ENCODE data around the gene ITGB1.
A peak's percentile ranks its signal among the peaks of the same experiment; 100 is the strongest.
"Not testable (repeated sequence)": the region's sequence is repeated elsewhere in the genome, so short reads cannot be mapped to it uniquely, and the experiment has no call there.

Gene ITGB1

DNA sequence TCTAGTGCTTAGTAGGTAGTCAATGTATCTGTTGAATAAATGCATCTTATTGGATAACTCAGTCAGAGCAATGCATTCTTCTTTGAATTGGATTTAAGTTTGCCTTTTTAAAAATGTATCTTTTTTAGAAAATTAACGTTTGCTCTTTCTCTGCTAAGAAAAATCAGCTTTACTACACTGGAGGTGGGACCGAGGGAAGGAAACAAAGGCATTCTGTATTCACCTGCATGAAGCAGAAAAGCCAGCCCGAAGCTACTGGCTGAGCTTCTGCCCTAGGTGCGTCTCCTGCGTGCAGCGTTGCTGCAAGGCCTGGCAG lies 22.2 kb upstream of the ITGB1 start:
- DNase-seq: no peak

DNA sequence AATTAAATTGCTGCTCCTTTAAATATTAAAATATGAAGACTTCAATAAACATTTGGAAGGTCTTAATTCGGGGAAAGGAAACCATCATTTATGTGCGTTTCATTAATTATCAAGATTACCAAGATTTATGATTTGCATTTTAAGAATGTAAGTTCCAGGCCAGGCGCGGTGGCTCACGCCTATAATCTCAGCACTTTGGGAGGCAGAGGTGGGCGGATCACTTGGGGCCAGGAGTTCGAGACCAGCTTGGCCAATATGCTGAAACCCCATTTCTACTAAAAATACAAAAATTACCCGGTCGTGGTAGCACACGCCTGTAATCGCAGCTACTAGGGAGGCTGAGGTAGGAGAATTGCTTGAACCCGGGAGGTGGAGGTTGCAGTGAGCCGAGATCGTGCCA lies 21.7 kb upstream of the ITGB1 start:
- DNase-seq: not testable (repeated sequence)

DNA sequence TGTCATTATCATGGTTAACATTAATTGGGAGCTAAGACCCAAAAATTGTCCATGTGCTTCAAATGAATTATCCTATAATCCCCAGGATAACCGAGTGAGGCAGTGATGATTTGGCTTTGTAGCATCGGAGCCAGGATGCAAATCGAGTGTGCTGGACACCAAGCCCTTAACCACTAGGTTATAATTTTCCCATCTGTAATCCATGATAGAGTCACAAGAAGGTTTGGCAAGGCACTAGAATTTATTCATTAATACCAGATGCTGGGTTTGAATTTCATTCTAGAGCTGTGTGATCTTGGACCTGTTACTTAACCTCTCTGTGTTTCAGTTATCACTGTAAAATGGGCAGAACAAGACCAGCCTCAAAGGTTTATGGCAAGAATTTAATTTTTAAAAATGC lies 21.0 kb upstream of the ITGB1 start:
- no peak for DNase-seq

DNA sequence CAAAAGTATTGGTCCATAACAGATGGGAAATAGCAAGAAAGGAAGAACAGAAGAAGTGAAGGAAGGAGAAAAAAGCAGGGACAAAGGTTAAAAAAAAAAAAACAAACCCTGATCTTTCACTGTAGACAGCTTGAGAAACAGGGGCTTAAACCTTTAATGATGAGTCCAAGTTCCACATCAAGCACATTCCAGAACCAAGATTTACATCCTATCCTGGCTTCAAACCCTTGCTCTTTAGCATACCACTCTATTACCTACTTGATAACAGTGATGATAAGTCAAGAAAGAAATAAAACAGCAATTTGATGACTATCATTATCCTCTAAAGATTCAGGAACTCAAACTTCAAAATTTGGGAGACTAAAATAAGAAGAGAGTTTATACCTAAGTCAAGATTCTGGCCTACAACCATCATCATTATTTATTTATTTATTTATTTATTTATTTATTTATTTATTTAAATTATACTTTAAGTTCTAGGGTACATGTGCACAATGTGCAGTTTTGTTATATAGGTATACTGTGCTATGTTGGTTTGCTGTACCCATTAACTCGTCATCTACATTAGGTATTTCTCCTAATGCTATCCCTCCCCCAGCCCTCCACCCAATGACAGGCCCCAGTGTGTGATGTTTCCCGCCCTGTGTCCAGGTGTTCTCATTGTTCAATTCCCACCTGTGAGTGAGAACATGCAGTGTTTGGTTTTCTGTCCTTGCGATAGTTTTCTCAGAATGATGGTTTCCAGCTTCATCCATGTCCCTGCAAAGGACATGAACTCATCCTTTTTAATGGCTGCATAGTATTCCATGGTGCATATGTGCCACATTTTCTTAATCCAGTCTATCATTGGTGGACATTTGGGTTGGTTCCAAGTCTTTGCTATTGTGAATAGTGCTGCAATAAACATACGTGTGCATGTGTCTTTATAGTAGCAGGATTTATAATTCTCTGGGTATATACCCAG lies 20.1 kb upstream of the ITGB1 start:
- DNase-seq: not testable (repeated sequence)

DNA sequence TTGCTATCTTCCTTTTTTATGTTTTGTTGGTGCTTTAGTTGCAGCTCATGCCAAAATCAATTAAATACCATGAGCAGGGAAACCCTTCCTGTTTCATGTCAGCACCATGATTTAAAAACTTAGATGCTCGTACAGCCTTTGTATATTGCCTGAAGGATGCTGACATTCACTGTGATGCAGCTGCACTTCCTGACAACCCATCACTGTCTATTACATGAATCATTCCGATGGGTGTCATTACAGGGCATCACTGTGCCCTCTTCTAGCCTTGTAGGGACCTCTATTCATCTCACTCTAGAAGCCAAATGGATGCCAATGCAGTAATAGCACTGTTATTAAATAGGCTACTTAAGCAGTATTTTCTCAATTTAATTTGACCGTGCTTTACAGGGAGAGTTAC lies 18.3 kb upstream of the ITGB1 start:
- no peak for DNase-seq

DNA sequence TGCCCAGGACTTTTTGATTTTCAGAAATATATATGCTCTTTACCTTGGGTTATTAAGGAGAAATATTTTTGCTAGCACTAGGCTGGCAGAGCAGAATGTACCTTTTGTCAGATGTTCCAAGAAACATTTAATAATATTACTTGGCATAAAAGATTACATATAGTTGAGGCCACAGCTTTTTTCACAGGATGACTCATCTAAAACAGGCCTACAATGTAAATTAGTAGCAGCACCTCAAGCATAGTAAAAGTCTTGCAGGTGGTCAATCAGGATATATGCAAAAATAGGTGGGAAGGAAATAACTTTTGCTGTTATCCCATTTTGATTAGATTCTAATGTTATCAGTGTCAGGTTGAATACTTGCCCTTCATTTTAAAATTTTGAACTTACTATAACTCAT lies 14.9 kb upstream of the ITGB1 start:
- DNase-seq: no peak

DNA sequence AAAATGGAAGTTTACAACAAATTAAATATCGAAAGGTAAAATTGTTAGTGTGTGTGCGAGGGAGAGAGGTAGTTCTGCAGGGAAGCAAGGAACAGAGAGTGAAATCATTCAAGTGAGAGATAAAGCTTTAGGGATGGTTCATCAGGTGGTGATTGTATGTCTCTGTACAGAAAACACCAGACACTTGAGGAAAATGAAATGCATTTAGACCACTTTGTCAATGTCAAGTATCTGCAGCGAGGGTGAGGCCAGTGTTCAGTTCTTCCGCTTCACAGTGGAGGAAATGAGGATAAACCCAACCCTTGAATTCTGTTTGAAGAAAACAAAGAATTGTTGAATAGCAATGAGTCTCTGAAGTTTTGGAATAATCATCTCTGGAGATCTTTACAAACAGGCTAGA lies 14.4 kb upstream of the ITGB1 start:
- no peak for DNase-seq

DNA sequence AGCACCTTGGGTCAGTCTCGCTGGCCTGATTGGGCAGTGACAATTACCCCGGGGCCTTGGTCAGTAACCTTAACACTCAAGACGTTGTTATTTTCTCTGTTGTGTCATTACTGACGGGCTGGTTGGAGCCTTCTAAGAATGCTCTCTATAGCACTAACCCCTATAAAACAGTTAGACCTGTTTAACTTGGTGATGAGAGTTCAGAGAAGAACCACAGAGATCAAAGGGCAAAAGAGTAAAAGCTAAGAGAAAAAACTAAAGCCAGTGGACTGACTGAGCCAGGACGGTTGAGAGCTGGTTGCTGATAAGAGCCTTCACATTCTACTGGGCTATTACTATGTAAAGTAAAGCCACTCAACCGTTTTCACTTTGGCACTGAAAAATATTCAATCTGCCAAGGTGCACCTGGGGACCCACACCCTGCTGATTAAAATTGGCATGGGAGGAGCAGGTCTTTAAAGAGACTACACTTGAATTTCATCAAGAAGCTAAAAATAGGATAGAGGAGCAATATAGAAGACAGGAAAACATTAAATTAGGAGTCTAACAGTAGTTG lies 13.6 kb upstream of the ITGB1 start:
- no peak for DNase-seq

DNA sequence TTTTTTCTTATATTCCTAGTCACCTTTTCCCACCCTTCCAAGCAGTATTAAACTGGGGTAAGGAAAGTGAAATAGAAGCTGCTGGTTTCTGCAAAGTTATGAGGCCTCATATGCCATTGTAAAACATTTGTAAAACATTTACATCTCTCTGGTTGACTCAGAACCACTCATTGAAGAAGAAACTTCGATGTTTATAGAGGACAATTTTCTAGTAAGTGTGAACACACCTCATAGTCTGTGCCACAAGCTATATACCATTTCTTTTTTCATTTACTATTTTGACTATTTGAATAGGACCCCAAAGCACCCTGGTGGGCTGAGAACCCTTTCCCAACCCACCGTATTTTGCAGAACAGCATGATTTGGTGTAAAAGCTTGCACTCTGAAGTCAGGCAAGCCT lies 12.9 kb upstream of the ITGB1 start:
- DNase-seq: no peak

DNA sequence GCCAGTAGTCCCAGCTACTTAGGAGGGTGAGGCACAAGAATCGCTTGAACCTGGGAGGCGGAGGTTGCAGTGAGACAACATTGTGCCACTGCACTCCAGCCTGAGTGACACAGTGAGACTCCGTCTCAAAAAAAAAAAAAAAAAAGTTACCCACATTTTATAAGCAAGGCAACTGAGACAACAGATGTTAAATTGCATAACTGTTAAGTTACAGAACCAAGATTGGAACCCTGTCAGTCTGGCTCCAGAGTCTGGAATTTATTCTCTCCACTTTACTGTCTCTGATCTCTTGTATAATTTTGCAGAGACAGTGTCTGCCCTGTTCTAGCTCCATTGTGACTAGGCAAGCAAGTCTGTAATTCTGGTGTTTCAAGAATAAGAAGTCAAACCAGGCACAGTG lies 6.2 kb upstream of the ITGB1 start:
- DNase-seq: no peak

DNA sequence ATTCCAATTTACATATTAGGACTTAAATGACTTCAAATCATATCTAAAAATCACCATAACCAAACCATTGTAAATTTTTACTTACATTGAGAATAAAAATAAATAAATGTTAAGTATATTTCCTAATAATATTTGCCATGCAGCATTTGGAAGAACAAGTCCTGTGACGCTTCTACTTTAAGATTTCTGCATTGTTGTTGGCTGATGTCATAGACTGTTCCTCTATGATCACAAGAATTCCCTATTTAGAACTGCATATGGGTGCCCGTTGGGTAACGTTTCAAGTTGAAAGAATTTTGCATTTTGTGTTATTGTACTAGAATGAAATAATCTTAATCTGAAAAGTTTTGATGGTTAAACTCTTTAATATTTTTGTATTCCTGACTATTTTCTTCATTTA lies 5.1 kb upstream of the ITGB1 start:
- no peak for DNase-seq

DNA sequence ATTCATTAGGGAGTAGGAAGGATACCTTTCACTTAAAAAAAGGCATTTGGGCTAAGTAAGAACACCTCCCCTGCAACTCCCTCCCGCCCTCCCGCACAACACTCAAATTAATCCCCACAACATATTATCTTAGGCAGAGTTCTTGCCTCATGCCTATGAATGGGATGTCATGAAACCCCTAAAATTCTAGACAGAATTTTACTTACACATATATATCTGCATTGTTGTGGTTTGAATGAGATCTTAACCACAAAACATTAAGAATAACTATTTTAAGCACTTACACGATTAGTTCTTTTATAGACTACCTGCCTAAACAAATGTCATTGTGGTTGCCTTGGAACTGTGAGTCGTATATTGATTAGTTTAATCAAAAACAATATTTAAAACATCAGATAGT lies 4.5 kb upstream of the ITGB1 start:
- no peak for DNase-seq

DNA sequence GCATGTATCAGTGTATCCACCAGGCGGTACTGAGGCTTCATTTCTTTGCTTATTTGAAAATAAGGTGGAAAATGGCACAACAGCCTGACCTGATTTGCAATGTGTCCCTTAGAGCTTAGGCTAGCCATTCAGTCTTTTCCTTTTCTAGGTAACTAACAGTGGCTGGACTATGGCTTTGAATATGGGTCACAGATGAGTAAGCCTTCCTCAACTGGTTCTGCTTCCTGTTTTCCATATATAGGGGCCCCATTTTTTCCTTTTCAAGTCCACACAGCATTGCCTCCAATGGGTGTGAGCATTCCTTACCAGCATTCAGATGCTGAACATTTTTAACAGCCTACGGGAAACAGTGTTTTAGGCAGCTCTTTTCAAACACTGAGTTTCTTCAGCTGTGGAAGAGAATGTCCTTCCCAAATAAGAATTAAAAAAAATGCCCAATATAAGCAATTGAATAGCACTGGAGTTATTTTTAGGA lies 3.9 kb upstream of the ITGB1 start:
- DNase-seq: no peak

DNA sequence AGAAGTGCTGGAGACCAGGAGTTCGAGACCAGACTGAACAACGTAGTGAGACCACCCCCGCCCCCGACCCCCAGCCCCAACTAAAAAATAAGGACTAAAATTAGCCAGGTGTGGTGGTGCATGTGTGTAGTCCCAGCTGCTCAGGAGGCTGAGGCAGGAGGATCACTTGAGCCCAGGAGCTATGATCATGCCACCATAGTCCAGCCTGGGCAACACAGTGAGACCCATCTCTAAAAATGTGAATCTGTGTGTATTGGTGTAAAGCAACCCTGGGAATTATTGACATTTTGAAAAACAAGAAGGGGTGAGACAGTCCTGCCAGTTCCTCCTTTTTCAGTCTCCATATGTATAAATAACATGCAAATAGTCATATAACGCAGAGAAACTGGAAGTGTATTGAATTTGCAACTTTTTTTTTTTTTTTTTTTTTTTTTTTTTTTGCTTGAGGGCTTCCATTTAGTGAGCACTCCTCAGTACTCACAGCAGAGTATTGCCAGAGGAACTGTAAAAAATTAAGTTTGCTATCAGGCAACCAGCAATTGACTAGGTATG lies 3.4 kb upstream of the ITGB1 start:
- DNase-seq: no peak

DNA sequence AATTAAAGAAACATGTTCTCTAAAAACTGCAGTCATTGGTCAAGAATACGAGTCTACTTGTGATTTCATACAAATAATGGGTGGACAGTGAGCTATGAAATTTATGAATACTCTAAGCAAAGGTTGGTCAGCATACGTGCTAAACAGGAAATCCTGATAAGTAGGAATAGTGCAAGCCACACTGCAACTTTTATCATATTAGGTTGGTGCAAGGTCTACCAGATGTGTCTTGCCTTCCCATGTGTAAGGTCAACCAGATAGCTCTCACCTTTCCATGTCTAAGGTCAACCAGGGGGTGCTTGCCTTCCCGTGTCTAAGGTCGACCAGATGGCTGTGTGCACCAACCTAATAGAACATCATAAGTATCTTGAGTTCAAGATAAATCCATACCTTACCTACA lies 2.0 kb upstream of the ITGB1 start:
- DNase-seq: no peak

DNA sequence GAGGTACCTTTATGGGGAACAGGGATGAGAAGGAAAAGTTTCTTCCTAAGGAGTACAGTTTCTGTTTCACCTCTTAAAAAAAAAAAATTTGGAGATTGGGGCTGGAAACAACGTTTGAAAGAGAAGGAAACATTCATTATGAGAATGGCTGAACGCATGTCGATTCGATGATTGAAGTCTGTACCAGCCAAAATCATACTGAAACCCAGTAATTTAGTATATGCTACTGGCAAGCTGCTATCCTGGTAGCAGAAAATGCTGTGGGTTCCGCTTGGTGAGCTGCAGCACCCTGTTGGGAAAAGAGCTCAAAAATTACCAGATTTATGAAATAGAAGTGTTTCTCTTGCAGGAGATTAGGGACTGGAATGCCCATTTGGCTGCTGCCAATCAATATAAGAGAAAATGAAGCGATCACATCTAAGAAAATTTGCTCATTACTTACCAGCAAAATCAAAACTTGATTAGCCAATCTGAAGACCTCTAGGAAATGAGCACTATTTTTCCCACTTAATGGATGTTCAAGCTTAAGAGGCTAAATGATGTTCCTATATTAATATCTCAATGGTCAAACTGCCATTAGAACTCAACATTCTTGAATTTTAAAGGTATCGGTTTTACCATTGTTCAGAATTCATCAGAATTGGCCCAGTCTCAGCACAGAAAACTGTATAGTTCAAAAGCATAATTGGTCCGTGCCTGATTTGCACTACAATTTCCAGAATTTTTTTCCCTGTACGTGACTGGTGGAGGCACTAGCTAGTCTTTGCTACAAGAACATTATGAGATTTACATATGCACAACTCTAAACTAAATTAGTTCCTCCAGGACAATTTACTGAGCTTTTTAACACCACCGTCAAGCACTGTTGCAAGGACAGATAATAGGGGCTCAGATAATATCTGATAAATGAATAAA lies 1.2 kb upstream of the ITGB1 start:
- DNase-seq: no peak

DNA sequence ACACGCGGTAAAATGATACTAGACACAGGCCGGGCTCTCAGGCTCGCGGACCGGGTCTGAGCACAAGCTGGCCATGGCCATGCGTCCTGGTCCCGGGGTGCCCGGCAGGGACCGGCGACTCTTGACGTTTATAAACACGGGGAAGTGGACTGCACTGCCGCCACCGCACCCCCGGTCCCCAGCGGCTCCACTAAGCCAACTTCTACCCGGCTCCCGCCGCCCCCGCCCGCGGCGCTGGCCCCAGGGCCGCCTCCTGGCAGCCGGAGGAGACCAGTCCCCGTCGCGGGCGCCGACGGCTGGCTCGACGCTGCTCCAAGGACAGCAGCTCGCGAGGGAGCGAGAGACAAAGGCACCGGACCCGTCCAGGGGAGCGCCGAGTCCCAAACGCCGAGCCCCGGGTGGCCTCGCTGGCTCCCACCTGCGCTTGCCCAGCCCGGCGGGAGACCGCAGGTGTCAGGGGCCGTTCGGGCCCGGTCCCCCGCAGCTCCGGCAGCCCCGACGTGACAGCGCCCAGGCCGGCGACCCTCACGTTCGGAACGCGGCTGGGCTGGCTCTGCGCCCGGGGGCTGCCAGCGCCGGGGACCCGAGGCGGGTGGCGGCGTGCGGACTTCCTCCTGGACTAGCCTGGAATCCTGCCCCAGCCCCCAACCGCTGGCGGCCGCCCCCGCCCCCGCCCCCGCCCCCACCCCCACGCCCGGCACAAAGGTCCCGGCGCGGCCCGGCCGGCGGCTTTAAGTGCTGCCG lies 517 bp downstream of the ITGB1 start:
- peak in 1 of 2 donors; percentile 52 for DNase-seq

DNA sequence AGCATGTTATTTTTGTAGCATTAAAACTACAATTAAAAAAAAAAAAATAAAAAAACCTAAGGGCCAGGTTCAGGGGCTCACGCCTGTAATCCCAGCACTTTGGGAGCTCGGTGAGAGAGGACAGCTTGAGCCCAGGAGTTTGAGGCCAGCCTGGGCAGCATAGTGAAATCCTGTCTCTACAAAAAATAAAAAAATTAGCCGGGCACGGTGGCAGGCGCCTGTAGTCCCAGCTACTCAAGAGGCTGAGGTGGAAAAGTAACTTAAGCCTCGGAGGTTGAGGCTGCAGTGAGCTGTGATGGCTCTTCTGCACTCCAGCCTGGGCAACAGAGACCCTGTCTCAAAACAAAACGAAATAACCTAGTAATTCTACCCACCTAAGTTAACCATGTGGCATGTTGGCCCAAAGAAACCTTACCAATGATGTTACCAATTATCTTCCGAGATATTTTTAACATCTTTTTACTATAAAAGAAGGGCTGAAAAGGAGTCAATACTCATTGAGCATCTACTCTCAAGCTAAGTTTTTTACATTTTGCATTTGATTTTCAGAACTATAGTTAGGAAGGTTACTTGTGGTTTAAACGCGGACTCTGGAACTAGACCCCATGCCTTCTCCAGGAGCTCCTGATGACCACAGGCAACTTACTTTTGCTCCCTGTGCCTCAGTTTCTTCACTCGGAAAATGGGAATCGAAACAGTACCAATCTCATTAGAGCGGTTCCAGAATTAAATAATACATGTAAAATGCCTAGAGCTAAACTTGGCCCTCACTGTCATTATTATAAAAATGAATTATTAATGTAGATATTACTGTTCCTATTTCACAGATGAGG lies 1.4 kb downstream of the ITGB1 start:
- DNase-seq: no peak

DNA sequence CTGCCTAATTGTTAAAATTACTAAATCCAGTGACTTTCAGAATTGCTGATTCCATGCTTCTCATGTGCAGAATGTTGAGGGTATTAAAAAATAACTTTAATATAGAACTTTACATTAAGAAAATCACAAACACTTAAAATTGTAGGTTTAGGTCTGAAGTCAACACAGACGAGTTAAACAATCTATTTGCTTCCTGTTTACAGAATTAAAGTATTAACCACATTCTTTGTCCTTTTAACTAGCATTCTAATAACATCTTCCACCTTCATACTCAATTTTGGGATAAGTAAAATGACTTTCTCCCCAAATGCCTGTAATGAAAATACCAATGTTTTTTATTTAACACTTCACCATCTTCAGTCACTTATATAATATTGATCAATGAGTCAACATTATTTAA lies 2.2 kb downstream of the ITGB1 start:
- no peak for DNase-seq

DNA sequence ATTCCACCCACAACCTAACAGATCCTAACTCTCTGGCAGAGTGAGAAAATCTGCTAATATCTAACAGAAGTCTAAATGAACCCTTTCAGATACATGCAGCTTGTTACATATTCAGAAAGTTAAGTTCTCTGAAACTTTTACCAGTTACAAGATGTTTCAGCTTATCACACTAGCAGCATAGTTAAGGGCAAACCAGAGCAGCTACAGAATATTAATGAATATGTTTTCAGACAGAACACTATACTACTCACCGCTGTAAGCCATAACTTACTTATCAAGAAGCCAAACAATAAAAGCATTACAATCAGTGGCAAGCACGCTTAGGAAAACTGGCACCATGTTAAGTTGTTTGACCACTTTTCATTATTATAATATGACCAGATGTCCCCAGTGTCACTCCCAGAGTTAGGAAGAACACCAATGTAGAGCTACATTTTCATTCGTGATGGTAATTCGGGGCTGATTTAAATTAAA lies 2.7 kb downstream of the ITGB1 start:
- no peak for DNase-seq

DNA sequence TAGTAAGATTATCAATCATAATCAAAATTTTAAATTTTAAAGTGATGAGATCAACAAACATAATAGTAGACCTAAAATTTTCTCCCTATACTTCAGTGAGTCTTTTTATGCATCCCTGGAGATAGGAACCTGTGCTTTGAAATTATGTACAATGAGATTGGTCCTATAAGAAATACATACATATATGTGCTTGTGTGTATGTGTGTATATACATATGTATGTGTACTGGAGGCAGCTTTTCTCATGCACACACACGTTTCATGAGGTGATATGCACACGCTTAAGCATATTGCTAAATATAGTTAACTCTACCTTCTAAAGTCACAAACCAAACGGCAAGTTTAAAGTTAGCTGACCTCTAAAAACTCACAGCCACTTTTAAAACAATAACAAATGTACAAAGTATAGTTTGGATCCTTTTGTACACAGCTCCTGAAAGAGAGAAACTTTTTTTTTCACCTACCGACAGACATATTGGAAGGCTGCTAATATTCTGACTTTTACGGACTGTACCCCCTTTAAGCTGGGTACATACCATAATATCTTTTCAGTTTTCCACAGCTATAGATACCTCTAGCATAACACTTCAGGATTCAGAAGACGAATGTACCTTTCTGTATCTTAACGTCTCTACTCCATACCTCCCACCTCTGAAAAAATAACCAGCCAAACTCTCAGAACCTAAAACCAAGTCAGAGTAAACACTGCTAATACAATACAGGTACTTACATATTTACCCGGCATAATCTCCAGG lies 3.3 kb downstream of the ITGB1 start:
- DNase-seq: no peak

Measured in bone marrow (tissue), 2 donors.